OCI-LY1 (cell line): ENCODE measurements around the gene GALNT10.

ENCODE experiments used
- H2AFZ ChIP-seq: fragments of 200-600 bp; sonication (generic), shearing (Covaris generic); 2 replicates; pipeline ENCODE4 v1.6.0; 2014; ENCODE audit warnings: antibody characterized with exemption, mild to moderate bottlenecking, low read length
- H3F3A ChIP-seq: fragments of 200-600 bp; sonication (generic), shearing (Covaris generic); 2 replicates; pipeline ENCODE4 v1.6.0; 2014; ENCODE audit warnings: mild to moderate bottlenecking, antibody characterized with exemption, low read length, moderate library complexity; ENCODE audit not compliant: insufficient read depth
- H3K27ac ChIP-seq: fragments of 200-600 bp; sonication (generic); 2 replicates; pipeline ENCODE4 v1.5.1; 2014; ENCODE audit warnings: low read length, mixed run types, mild to moderate bottlenecking, low read depth; ENCODE audit not compliant: poor library complexity, severe bottlenecking
- H3K27me3 ChIP-seq: fragments of 200-600 bp; sonication (generic); 2 replicates; pipeline ENCODE4 v1.6.0; 2014; ENCODE audit warnings: antibody characterized with exemption, mild to moderate bottlenecking, low read length, moderate library complexity; ENCODE audit not compliant: insufficient read depth
- H3K36me3 ChIP-seq: fragments of 200-600 bp; sonication (generic); 2 replicates; pipeline ENCODE4 v1.6.1; 2014; ENCODE audit warnings: mild to moderate bottlenecking, antibody characterized with exemption, low read length, moderate library complexity, mixed read lengths; ENCODE audit not compliant: insufficient read depth
- H3K4me1 ChIP-seq: fragments of 200-600 bp; sonication (generic); 2 replicates; pipeline ENCODE4 v1.5.1; 2014; ENCODE audit warnings: mild to moderate bottlenecking, low read length, moderate library complexity; ENCODE audit not compliant: insufficient read depth, severe bottlenecking
- H3K4me2 ChIP-seq: fragments of 200-600 bp; sonication (generic), shearing (Covaris generic); 2 replicates; pipeline ENCODE4 v1.6.1; 2014; ENCODE audit warnings: low read length
- H3K4me3 ChIP-seq: fragments of 200-600 bp; sonication (generic); 2 replicates; pipeline ENCODE4 v1.5.1; 2014; ENCODE audit warnings: low read length, low read depth, mild to moderate bottlenecking, mixed read lengths; ENCODE audit not compliant: poor library complexity, severe bottlenecking
- H3K79me2 ChIP-seq: fragments of 200-600 bp; shearing (Covaris generic); 2 replicates; pipeline ENCODE4 v1.6.1; 2016; ENCODE audit warnings: mixed run types, low read length, mixed read lengths; ENCODE audit not compliant: insufficient read depth
- H3K9ac ChIP-seq: fragments of 200-600 bp; sonication (generic), shearing (Covaris generic); 2 replicates; pipeline ENCODE4 v1.6.1; 2014; ENCODE audit warnings: mild to moderate bottlenecking, low read length, mixed read lengths
- H3K9me2 ChIP-seq: fragments of 200-600 bp; sonication (generic), shearing (Covaris generic); 2 replicates; pipeline ENCODE4 v1.6.1; 2014; ENCODE audit warnings: low read depth, mild to moderate bottlenecking, low read length, mixed read lengths
- H3K9me3 ChIP-seq: fragments of 200-600 bp; shearing (Covaris generic); 2 replicates; pipeline ENCODE4 v1.6.1; 2014; ENCODE audit warnings: low read length, mixed read lengths
- H4K20me1 ChIP-seq: fragments of 200-600 bp; sonication (generic), shearing (Covaris generic); 2 replicates; pipeline ENCODE4 v1.6.0; 2016; ENCODE audit warnings: mild to moderate bottlenecking, low read length; ENCODE audit not compliant: insufficient read depth
- EZH2 ChIP-seq: fragments of 200-600 bp; sonication (generic), shearing (Covaris generic); IDR thresholded peaks from 2 replicates; pipeline ENCODE4 v1.8.0; 2017; ENCODE audit warnings: borderline replicate concordance, mixed run types, mild to moderate bottlenecking, antibody characterized with exemption, low read length, moderate library complexity, mixed read lengths
- TF ChIP-seq, protein P1 (sequence below): fragments of 200-600 bp; sonication (generic), shearing (Covaris generic); IDR thresholded peaks from 2 replicates; pipeline ENCODE4 v1.5.1; 2017; ENCODE audit warnings: mild to moderate bottlenecking, antibody characterized with exemption, low read length, moderate library complexity, mixed read lengths

The GALNT10 gene

GRCh38 chr5:154242442-154242841, 51.9 kb downstream of the GALNT10 start:
- H3F3A ChIP-seq: no peaks in the 10 kb centered on the region

GRCh38 chr5:154242964-154243376, 52.4 kb downstream of the GALNT10 start:
- Histone ChIP-seq H3K9me2 (no peaks in the 10 kb centered on the region), H3K4me3 (no peak overlapping the region), H3K9ac (no peak overlapping the region), H4K20me1 (no peaks in the 10 kb centered on the region), H3K4me1 (no peaks in the 10 kb centered on the region), H3K4me2 (no peak overlapping the region), H3K9me3 (peaks cover 3% of the 10 kb centered on the region; the same call in 1 of the 2 replicates), H3K36me3 (no peaks in the 10 kb centered on the region), H3K79me2 (no peaks in the 10 kb centered on the region), H2AFZ (no peak overlapping the region), H3F3A (no peaks in the 10 kb centered on the region), H3K27ac (no peak overlapping the region), H3K27me3 (no peaks in the 10 kb centered on the region)
- TF ChIP-seq, protein P1, sequence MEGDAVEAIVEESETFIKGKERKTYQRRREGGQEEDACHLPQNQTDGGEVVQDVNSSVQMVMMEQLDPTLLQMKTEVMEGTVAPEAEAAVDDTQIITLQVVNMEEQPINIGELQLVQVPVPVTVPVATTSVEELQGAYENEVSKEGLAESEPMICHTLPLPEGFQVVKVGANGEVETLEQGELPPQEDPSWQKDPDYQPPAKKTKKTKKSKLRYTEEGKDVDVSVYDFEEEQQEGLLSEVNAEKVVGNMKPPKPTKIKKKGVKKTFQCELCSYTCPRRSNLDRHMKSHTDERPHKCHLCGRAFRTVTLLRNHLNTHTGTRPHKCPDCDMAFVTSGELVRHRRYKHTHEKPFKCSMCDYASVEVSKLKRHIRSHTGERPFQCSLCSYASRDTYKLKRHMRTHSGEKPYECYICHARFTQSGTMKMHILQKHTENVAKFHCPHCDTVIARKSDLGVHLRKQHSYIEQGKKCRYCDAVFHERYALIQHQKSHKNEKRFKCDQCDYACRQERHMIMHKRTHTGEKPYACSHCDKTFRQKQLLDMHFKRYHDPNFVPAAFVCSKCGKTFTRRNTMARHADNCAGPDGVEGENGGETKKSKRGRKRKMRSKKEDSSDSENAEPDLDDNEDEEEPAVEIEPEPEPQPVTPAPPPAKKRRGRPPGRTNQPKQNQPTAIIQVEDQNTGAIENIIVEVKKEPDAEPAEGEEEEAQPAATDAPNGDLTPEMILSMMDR: no peak

More at GRCh38 chr5:154242442-154242841, 51.9 kb downstream of the GALNT10 start:
- Histone ChIP-seq H3K36me3 (no peaks in the 10 kb centered on the region), H4K20me1 (no peaks in the 10 kb centered on the region), H3K4me3 (no peak overlapping the region), H3K27ac (no peak overlapping the region), H3K27me3 (no peaks in the 10 kb centered on the region), H3K9ac (no peak overlapping the region), H3K9me3 (peaks cover 3% of the 10 kb centered on the region; the same call in 1 of the 2 replicates), H3K4me2 (no peak overlapping the region), H3K79me2 (no peaks in the 10 kb centered on the region), H3K4me1 (no peaks in the 10 kb centered on the region), H2AFZ (no peak overlapping the region), H3K9me2 (no peaks in the 10 kb centered on the region)
- TF ChIP-seq, protein P1: no peak
- TF ChIP-seq EZH2: no peak

- TF ChIP-seq EZH2: no peak
- TF ChIP-seq, protein P1: no peak
- Histone ChIP-seq H3K4me3 (no peak overlapping the region), H3K4me2 (no peak overlapping the region), H4K20me1 (no peaks in the 10 kb centered on the region), H3K4me1 (no peaks in the 10 kb centered on the region), H3K9ac (no peak overlapping the region), H3K27me3 (no peaks in the 10 kb centered on the region), H3F3A (no peaks in the 10 kb centered on the region), H3K27ac (no peak overlapping the region), H3K9me2 (no peaks in the 10 kb centered on the region), H3K36me3 (no peaks in the 10 kb centered on the region), H3K79me2 (no peaks in the 10 kb centered on the region), H2AFZ (no peak overlapping the region), H3K9me3 (peaks cover 3% of the 10 kb centered on the region; the same call in 1 of the 2 replicates)
Observed at GRCh38 chr5:154243736-154244135, 53.2 kb downstream of the GALNT10 start.
